GM21381 (cell line): Measurements from ENCODE around the gene RBM3.

Experiments used
- ATAC-seq: cut with Tn5 transposase; IDR thresholded peaks from one replicate; pipeline ENCODE4 v1.9.1; 2021; ENCODE audit warnings: mild to moderate bottlenecking, moderate library complexity; ENCODE audit not compliant: unreplicated experiment

RBM3 gene

GRCh38 chrX:48617542-48618340 is 43.5 kb downstream of the RBM3 start:
- ATAC-seq, result no peak

- no peak for ATAC-seq
These were observed 52.4 kb downstream of the RBM3 start for GRCh38 chrX:48626401-48627298.
